Muscle layer of colon (tissue), 2 donors: ENCODE measurements around the gene ADRA2C.

Experiments
- H3K27ac ChIP-seq: one replicate; pipeline ENCODE4 v1.7.0; 2013; ENCODE audit warnings: low read depth, mild to moderate bottlenecking, low read length, moderate library complexity
- H3K27me3 ChIP-seq, 2 donors: one replicate each; pipeline ENCODE4 v1.7.0; 2013; ENCODE audit warnings: low read length in 2 of 2, mild to moderate bottlenecking in 2 of 2; ENCODE audit not compliant: insufficient read depth in 2 of 2, control insufficient read depth in 1 of 2
- H3K36me3 ChIP-seq: one replicate; pipeline ENCODE4 v1.7.0; 2013; ENCODE audit warnings: mild to moderate bottlenecking, low read length; ENCODE audit not compliant: insufficient read depth
- H3K4me1 ChIP-seq: one replicate; pipeline ENCODE4 v1.7.0; 2013; ENCODE audit warnings: mild to moderate bottlenecking, low read length; ENCODE audit not compliant: insufficient read depth
- H3K4me3 ChIP-seq, 2 donors: one replicate each; pipeline ENCODE4 v1.7.0; 2013; ENCODE audit warnings: low read length in 2 of 2, low read depth in 1 of 2, mild to moderate bottlenecking in 1 of 2, moderate library complexity in 1 of 2
- H3K9ac ChIP-seq: one replicate; pipeline ENCODE4 v1.7.0; 2013; ENCODE audit warnings: low read length
- H3K9me3 ChIP-seq: one replicate; pipeline ENCODE4 v1.7.0; 2013; ENCODE audit warnings: mild to moderate bottlenecking, low read length
- donor health status: abdominal sarcoma.
- donor health status: Adenocarcinoma of cecum.

ADRA2C gene

DNA sequence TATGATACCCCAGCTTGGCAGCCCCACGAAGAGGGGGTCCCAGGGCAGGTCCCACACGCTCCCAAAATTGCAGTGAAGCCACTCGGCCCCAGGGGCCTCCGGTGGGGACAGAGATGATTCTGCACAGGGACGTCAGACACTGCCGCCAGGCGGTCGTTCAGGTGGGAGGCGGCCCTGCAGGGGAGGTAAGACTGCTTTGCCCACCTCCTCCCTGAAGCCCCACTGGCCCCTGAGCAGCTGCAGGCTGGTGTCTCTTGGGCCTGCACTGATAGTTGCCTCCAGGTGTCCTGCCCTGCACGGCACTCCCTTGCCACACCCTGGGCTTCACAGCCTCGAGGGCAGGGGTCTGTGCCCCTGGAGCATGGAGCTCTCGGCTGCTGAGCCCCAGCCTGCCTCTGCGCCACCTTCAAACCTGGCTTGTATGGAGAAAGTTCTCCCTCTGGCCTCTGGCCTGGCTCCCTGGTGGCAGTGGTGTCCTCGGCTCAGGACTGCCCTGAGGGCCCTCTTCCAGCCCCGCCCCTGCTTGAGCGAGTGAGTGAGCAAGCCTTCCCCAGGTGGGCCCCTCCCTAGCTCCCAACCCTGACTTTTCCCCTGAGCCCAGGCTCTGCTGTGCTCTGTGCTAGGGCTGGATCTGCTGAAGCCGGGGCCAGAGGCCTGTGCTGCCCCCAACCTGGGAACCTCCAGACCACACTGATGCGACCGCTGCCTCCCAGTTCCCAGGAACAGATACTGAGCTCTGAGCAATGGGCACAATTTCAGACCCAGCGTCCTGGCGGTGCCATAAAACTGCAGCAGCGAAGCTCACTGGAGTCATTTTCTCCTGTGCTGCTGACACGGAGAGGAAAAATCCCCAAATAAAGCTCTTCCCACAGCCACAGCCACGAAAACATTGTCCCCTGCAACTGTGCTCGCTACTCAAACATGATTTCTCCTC, 16.1 kb downstream of the ADRA2C start:
- H3K36me3 ChIP-seq: no peaks in the 10 kb centered on the region
- no peaks in the 10 kb centered on the region for H3K9me3 ChIP-seq
- no peak overlapping the region for H3K4me3 ChIP-seq
- H3K9ac ChIP-seq: no peak overlapping the region
- H3K27ac ChIP-seq: no peak overlapping the region
- H3K4me1 ChIP-seq: no peaks in the 10 kb centered on the region
- peaks cover 0 to 36% of the 10 kb centered on the region in 2 donors for H3K27me3 ChIP-seq

- no peaks in the 10 kb centered on the region for H3K4me1 ChIP-seq
- no peak overlapping the region for H3K9ac ChIP-seq
- H3K4me3 ChIP-seq: no peak overlapping the region
- no peaks in the 10 kb centered on the region for H3K36me3 ChIP-seq
- no peaks in the 10 kb centered on the region for H3K9me3 ChIP-seq
- no peak overlapping the region for H3K27ac ChIP-seq
- peaks cover 0 to 36% of the 10 kb centered on the region in 2 donors for H3K27me3 ChIP-seq
Measured at GRCh38 chr4:3783693-3784306, 17.6 kb downstream of the ADRA2C start.

DNA sequence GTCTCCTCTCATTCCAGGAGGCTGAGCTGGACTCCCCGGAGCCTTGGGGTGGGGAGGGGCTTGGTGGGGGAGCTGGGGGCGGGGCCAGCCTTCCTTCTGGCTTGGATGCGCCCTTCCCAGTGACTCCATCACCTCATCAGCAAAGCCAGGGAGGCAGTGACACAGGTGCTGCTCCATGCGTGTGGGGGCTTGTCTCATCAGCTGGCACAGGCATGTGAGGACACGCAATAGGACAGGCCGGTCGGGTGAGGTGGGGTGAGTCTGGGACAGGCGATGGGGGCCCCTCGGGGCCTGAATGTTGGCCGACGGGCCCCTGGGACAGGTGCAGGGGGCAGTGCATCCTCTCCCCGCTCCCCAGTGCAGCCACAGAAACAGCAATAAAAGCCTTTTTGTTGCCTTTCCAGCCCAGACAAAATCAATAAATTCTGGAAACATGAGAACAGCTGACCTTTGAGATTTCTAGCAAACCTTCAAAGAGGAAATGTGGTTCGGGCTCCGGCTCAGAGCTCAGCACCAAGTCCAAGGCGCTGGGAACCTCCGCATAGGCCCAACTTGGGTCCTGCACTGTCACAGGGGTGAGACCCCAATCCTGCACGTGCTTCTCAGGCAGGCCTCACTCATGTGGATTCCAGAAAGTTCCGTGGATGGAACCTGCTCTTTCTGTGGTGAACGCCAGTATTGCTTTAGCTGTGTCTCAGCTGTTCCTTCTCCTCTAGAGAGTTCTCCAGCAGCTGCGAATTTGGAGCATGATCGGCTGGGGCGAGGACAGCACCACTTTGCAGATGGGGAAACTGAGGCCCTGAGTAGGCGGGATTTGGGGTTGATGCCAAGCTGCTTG, 18.5 kb downstream of the ADRA2C start:
- no peaks in the 10 kb centered on the region for H3K4me1 ChIP-seq
- no peak overlapping the region for H3K9ac ChIP-seq
- no peaks in the 10 kb centered on the region for H3K36me3 ChIP-seq
- peaks cover 0 to 33% of the 10 kb centered on the region in 2 donors for H3K27me3 ChIP-seq
- no peaks in the 10 kb centered on the region for H3K9me3 ChIP-seq
- no peak overlapping the region for H3K27ac ChIP-seq
- no peak overlapping the region for H3K4me3 ChIP-seq

GRCh38 chr4:3785292-3785565, 19.0 kb downstream of the ADRA2C start:
- H3K4me3 ChIP-seq: no peak overlapping the region
- H3K4me1 ChIP-seq: no peaks in the 10 kb centered on the region
- no peak overlapping the region for H3K27ac ChIP-seq
- no peaks in the 10 kb centered on the region for H3K9me3 ChIP-seq
- no peaks in the 10 kb centered on the region for H3K36me3 ChIP-seq
- H3K27me3 ChIP-seq: peaks cover 0 to 33% of the 10 kb centered on the region in 2 donors
- no peak overlapping the region for H3K9ac ChIP-seq

DNA sequence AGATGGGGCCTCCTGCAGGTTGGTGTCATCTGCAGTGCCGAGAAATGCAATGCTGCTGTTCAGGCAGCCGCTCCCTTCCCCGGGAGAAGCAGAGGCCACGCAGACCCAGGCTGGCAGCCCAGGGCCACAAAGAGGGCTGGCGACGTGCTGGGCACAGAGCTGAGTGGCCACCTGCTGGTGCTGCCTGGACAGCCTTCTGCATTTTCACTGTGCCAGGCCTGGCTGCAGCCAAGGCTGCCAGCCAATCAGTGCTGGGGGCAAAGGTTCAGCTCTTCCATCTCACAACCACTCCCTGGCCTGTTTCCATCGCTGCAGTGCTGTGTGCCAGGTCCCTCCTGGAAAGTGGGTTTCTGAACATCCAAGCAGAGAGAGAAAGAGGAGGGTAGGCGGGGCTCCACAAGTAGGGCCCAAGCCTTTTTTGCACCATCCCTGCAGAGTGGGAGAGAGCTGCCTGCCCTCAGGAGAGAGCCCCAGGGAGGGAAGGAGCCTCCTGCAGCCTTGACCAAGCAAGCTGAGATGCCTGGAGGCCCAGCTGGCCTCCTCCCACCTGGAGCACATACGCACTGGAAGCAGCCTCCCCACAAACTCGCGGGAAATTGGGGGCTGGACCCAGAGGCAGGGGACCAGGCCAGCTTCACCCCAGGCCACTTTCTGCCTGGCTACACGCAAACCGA, 20.1 kb downstream of the ADRA2C start:
- H3K27ac ChIP-seq: no peak overlapping the region
- H3K4me1 ChIP-seq: no peaks in the 10 kb centered on the region
- peaks cover 0 to 25% of the 10 kb centered on the region in 2 donors for H3K27me3 ChIP-seq
- no peaks in the 10 kb centered on the region for H3K36me3 ChIP-seq
- no peak overlapping the region for H3K4me3 ChIP-seq
- no peaks in the 10 kb centered on the region for H3K9me3 ChIP-seq
- no peak overlapping the region for H3K9ac ChIP-seq

- no peak overlapping the region for H3K9ac ChIP-seq
- H3K4me3 ChIP-seq: no peak overlapping the region
- no peaks in the 10 kb centered on the region for H3K9me3 ChIP-seq
- no peaks in the 10 kb centered on the region for H3K36me3 ChIP-seq
- peaks cover 0 to 15% of the 10 kb centered on the region in 2 donors for H3K27me3 ChIP-seq
- no peak overlapping the region for H3K27ac ChIP-seq
- no peaks in the 10 kb centered on the region for H3K4me1 ChIP-seq
Measured at GRCh38 chr4:3787489-3788365, 21.5 kb downstream of the ADRA2C start.

- Histone ChIP-seq H3K4me3 (no peak overlapping the region), H3K9ac (no peak overlapping the region), H3K36me3 (no peaks in the 10 kb centered on the region), H3K9me3 (no peaks in the 10 kb centered on the region), H3K4me1 (no peaks in the 10 kb centered on the region), H3K27ac (no peak overlapping the region), H3K27me3 (peaks cover 0 to 9% of the 10 kb centered on the region in 2 donors)
Measured at GRCh38 chr4:3788366-3788660, 22.1 kb downstream of the ADRA2C start.

DNA sequence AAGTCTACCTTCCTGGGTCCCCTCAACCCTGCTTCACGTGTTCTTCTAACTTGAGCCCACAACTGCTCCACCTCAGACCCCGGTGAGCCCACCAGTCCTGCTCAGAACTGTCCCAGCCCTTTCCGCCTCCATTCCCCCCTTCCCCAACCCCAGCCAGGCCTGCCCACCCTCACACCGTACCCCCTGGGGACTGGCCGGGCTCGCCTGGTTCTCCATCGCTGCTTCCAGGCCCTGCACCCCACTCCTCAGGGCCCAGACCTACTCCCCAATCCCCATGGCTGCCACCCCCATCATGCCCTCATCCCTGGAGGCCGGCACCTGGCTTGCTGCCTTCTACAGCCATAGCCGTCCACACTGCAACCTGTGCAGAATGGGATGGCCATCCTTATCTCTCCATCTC, 23.4 kb downstream of the ADRA2C start:
- no peak overlapping the region for H3K9ac ChIP-seq
- H3K4me3 ChIP-seq: no peak overlapping the region
- H3K9me3 ChIP-seq: no peaks in the 10 kb centered on the region
- H3K36me3 ChIP-seq: no peaks in the 10 kb centered on the region
- H3K4me1 ChIP-seq: no peaks in the 10 kb centered on the region
- H3K27ac ChIP-seq: no peak overlapping the region
- no peaks in the 10 kb centered on the region for H3K27me3 ChIP-seq

GRCh38 chr4:3790006-3790561, 23.9 kb downstream of the ADRA2C start:
- H3K36me3 ChIP-seq: no peaks in the 10 kb centered on the region
- H3K27ac ChIP-seq: no peak overlapping the region
- H3K27me3 ChIP-seq: no peaks in the 10 kb centered on the region
- no peaks in the 10 kb centered on the region for H3K4me1 ChIP-seq
- no peak overlapping the region for H3K4me3 ChIP-seq
- H3K9ac ChIP-seq: no peak overlapping the region
- no peaks in the 10 kb centered on the region for H3K9me3 ChIP-seq

- no peaks in the 10 kb centered on the region for H3K27me3 ChIP-seq
Measured at GRCh38 chr4:3791256-3791655, 25.1 kb downstream of the ADRA2C start.

More at GRCh38 chr4:3791256-3791655, 25.1 kb downstream of the ADRA2C start:
- H3K9ac ChIP-seq: no peak overlapping the region
- H3K36me3 ChIP-seq: no peaks in the 10 kb centered on the region
- H3K4me3 ChIP-seq: no peak overlapping the region
- peaks cover 6% of the 10 kb centered on the region for H3K9me3 ChIP-seq
- H3K4me1 ChIP-seq: no peaks in the 10 kb centered on the region
- no peak overlapping the region for H3K27ac ChIP-seq
